Mammary epithelial cell (primary cell): Measurements from ENCODE around the gene FAAP100.

Experiments
- CTCF ChIP-seq, 2 donors: IDR thresholded peaks in 1 of 2; conservative IDR thresholded peaks in 1 of 2; 2 replicates each; pipeline ENCODE4 v1.5.1; 2011 to 2012; ENCODE audit warnings: inconsistent platforms in 2 of 2, low read length in 2 of 2, mild to moderate bottlenecking in 2 of 2, control low read depth in 1 of 2, low read depth in 1 of 2; ENCODE audit not compliant: insufficient read depth in 1 of 2; ENCODE audit errors: extremely low read depth in 1 of 2
- EZH2 ChIP-seq: IDR thresholded peaks from 2 replicates; pipeline ENCODE4 v1.6.1; 2012; ENCODE audit warnings: low read length, inconsistent platforms, borderline replicate concordance

- TF ChIP-seq CTCF (conservative IDR thresholded peaks at IDR 0.05 in 1 of 2, IDR thresholded peaks at IDR 0.05 in 1 of 2; ENCODE audit: extremely low read depth in 1 of 2, insufficient read depth in 1 of 2, low read depth in 1 of 2, low read length in 2 of 2) (no peak), EZH2 (no peak)
Observed at GRCh38 chr17:81564778-81565177, 12.6 kb upstream of the FAAP100 start.
